Adipose tissue (tissue), 3 donors: ENCODE results near the gene TFAP2E. TPM values are rescaled to one million over a fixed set of nuclear protein-coding genes. Genes with fewer than 3 reads are reported as not detected.
"Not testable (repeated sequence)": the region's sequence is repeated elsewhere in the genome, so short reads cannot be mapped to it uniquely, and the experiment has no call there.

Experiments
- H3K27ac ChIP-seq: one replicate; pipeline ENCODE4 v1.5.1; 2013; ENCODE audit warnings: low read depth, low read length
- WGBS, 3 donors: extraction: QIAGEN DNeasy Blood & Tissue Kit; methylation state at CpG; one replicate each; pipeline ENCODE4 v1.1.7; 2013; 5-methylcytosine and 5-hydroxymethylcytosine counted together
- polyA plus RNA-seq, 3 donors: library from polyadenylated mRNA; stranded (reverse); fragments of 200-250 nt; gene quantifications; one replicate each; pipeline ENCODE4 v1.2.3, GENCODE V29; 2013
- donor health status: healthy with polysubstance abuse.
- donor health status: Bipolar disorder and iron deficiency.
- donor health status: healthy.

TFAP2E gene
- polyA plus RNA-seq, 3 donors, result 0.28 to 1.0 (median 0.34) TPM

DNA sequence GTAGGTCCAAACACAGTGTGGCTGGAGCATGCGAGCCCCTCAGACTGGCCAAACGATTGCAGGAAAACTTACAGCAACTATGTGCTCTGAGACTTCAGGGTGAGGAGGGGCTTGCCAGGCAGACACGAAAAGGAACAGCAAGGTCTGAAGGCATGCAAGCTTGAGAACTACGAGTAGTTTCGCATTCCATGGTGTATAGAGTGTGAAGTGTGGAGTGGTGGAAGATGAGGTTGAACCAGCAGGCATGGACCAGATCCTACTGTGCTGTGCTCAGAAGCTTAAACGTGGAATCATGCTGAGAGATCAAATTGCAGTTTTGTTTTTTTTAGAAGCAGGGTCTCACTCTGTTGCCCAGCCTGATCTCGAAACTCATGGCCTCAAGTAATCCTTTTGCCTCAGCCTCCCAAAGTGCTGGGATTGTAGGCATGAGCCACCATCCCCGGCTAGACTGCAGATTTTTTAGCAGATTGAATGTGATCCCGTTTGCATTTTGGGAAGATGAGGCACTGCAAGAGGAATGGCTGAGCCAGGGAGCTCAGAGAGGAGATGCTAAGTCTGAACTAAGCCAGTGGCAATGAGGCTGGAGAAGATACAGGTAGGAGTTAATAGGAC, 5.1 kb upstream of the TFAP2E start:
- 69 to 83% (median 78%) methylated on average over 9 of the region's 9 CpGs for WGBS, 3 donors
- no peak overlapping the region for H3K27ac ChIP-seq

DNA sequence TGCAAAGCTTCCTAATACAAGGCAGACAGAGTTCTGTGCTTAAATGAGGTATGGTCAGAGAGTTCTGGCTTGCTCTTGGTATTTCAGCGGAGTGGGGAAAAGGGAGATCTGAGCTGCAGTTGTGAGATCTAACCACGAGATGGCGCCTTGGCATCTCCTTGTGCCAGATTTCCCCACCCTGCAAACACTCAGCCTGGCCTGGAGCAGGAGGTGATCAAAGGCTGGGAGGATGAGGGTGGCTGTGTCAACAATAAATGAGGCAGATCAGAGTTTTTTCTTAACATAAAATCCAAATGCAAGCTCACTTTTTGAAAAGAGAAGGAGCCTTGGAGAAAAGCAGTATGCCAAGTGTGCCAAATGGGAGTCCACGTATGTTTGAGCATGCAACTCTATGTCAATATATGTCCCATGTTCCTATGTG, 4.1 kb upstream of the TFAP2E start:
- H3K27ac ChIP-seq, result no peak overlapping the region
- WGBS, 3 donors, result 19 to 23% (median 20%) methylated on average over 4 of the region's 4 CpGs

DNA sequence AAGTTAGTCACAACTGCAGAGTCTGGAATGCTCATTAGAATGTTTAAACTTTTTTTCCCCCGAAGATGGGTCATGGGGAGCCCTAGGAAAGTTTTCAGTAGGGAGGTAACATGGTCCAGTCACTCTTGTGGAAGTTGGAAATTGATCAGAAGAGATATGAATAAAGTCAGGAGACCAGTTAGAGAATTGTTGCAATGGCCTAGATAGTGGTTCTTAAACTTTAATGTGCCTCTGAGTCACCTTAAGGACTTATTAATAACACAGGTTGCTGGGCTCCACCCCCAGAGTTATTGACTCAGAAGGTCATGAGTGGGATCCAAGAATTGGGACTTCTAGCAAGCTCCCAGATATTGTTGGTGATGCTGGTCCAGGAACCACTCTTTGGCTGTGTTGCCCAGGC, 3.2 kb upstream of the TFAP2E start:
- WGBS, 3 donors, result 75 to 91% (median 82%) methylated on average over 1 of the region's 1 CpG
- H3K27ac ChIP-seq, result no peak overlapping the region

DNA sequence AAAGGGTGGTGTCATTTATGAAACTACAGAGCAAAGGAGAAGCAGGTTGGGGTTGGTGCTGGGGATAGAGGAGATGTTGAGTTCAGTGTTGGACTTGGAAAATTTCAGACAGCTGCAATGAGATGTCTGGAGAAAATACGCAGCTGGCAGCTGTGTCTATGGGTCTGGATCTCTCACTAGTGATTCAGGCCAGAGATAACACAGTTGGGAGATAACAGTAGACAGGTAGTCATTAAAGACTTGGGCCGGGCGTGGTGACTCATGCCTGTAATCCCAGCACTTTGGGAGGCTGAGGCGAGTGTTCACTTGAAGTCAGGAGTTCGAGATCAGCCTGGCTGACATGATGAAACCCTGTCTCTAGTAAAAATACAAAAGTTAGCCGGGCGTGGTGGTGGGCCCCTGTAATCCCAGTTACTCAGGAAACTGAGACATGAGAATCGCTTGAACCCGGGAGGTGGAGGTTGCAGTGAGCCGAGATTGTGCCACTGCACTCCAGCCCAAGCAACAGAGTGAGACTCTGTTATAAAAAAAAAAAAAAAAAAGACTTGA, 2.5 kb upstream of the TFAP2E start:
- no peak overlapping the region for H3K27ac ChIP-seq
- 82 to 90% (median 88%) methylated on average over 10 of the region's 10 CpGs for WGBS, 3 donors

DNA sequence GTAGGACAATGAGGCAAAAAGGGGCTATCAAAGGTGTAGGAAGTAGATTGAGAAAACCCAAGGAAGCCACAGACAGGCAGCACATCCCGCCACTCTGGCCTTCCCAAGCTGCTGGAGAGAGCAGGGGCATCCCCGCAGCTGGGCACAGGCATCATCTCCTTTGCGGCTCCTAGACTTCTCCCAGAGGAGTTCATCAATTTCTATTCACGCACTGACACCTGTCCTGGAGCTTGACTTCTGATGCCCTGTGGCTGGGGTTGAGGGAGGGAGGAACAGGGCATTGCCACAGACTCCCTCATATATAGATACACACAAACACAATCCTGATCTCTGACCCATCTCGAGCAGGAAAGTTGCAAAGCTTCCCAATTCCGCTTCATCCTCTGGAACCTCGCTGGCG, 1.9 kb upstream of the TFAP2E start:
- 83 to 88% (median 85%) methylated on average over 8 of the region's 8 CpGs for WGBS, 3 donors
- no peak overlapping the region for H3K27ac ChIP-seq

DNA sequence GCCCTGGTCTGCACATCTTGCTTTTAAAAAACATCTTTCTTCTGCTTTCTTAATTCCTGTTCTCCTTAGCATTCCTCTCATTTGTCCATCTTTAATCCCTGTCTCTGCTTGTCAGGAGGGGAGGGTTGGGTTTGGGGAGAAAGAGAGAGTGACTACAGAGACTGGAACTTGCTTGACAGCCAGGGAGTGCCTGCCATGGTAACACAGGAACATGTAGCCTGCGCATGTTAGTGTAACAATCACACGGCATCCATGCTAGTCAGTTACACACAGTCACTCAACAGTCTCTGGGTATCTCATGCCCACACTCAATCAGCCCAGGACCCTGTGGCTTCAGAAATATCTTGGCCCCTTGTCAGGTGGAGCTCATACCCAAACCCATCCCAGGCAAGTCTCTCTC, 818 bp upstream of the TFAP2E start:
- WGBS, 3 donors, result 92 to 95% (median 93%) methylated on average over 2 of the region's 2 CpGs
- H3K27ac ChIP-seq, result no peak overlapping the region

GRCh38 chr1:35574125-35574654, 1.1 kb downstream of the TFAP2E start:
- no peak overlapping the region for H3K27ac ChIP-seq
- 56 to 74% (median 68%) methylated on average over 35 to 48 of the region's 48 CpGs for WGBS, 3 donors

DNA sequence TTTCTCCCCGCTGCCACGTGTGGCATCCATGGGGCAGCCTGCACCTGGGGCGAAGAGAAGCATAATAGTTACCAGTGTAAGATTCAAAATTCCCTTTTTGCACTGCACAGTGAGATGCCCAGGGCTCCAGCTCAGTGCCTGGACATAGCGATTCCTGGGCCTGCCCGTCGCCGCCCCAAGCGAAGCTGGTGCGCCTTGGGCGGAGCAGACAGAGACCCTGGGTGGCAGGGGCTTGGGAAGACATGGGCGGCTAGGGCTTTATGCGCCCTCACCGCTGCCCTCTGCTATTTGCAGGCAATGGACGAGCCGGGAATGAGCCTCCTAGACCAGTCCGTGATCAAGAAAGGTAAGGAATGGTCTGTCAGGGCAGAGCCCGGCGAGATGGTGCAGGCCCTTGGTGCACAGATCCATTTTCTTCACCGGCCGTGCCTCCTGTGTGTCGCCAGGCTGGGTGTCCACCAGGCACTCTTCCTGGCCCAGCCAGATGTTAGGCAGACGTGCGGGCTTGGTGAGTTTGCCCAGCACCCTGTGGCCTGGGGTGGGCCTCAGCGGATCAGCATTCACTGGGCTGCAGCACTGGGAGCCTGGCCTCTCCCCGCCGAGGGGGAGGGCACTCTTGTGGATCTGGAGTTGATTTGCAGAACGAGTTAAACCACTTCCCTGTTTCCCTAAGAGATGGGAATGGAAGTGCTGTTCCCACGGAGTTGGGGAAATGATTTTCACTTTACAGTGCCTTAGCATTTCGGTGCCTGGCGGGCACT, 1.7 kb downstream of the TFAP2E start:
- no peak overlapping the region for H3K27ac ChIP-seq
- WGBS, 3 donors, result 74 to 81% (median 81%) methylated on average over 30 of the region's 30 CpGs

- WGBS, 3 donors, result 83 to 94% (median 89%) methylated on average over 5 of the region's 5 CpGs
- no peak overlapping the region for H3K27ac ChIP-seq
Observed at GRCh38 chr1:35575416-35575958, 2.4 kb downstream of the TFAP2E start.

GRCh38 chr1:35576061-35576765, 3.1 kb downstream of the TFAP2E start:
- WGBS, 3 donors, result 58 to 80% (median 70%) methylated on average over 10 of the region's 10 CpGs
- no peak overlapping the region for H3K27ac ChIP-seq

GRCh38 chr1:35576766-35577070, 3.6 kb downstream of the TFAP2E start:
- not testable (repeated sequence) for H3K27ac ChIP-seq
- 16 to 42% (median 23%) methylated on average over 30 to 37 of the region's 37 CpGs for WGBS, 3 donors

DNA sequence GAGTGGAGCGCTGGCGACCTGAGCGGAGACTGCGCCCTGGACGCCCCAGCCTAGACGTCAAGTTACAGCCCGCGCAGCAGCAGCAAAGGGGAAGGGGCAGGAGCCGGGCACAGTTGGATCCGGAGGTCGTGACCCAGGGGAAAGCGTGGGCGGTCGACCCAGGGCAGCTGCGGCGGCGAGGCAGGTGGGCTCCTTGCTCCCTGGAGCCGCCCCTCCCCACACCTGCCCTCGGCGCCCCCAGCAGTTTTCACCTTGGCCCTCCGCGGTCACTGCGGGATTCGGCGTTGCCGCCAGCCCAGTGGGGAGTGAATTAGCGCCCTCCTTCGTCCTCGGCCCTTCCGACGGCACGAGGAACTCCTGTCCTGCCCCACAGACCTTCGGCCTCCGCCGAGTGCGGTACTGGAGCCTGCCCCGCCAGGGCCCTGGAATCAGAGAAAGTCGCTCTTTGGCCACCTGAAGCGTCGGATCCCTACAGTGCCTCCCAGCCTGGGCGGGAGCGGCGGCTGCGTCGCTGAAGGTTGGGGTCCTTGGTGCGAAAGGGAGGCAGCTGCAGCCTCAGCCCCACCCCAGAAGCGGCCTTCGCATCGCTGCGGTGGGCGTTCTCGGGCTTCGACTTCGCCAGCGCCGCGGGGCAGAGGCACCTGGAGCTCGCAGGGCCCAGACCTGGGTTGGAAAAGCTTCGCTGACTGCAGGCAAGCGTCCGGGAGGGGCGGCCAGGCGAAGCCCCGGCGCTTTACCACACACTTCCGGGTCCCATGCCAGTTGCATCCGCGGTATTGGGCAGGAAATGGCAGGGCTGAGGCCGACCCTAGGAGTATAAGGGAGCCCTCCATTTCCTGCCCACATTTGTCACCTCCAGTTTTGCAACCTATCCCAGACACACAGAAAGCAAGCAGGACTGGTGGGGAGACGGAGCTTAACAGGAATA, 4.2 kb downstream of the TFAP2E start:
- no peak overlapping the region for H3K27ac ChIP-seq
- 4 to 29% (median 8%) methylated on average over 61 to 70 of the region's 70 CpGs for WGBS, 3 donors

GRCh38 chr1:35580949-35581388, 7.9 kb downstream of the TFAP2E start:
- no peak overlapping the region for H3K27ac ChIP-seq
- WGBS, 3 donors, result 62 to 78% (median 72%) methylated on average over 4 of the region's 4 CpGs

DNA sequence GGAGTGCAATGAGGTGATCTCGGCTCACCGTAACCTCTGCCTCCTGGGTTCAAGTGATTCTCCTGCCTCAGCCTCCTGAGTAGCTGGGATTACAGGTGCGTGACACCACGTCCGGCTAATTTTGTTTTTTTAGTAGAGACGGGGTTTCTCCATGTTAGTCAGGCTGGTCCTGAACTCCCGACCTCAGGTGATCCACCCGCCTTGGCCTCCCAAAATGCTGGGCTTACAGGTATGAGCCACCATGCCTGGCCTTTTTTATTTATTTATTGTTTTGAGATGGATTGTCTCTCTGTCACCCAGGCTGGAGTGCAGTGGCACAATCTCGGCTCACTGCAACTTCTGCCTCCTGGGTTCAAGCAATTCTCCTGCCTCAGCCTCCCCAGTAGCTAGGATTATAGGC, 8.5 kb downstream of the TFAP2E start:
- WGBS, 3 donors, result 92 to 95% (median 94%) methylated on average over 9 of the region's 9 CpGs

GRCh38 chr1:35585281-35585680, 12.2 kb downstream of the TFAP2E start:
- H3K27ac ChIP-seq, result no peak overlapping the region
- WGBS, 3 donors, result 85 to 88% (median 86%) methylated on average over 3 of the region's 3 CpGs

More for the DNA sequence above, 8.5 kb downstream of the TFAP2E start:
- H3K27ac ChIP-seq, result not testable (repeated sequence)

DNA sequence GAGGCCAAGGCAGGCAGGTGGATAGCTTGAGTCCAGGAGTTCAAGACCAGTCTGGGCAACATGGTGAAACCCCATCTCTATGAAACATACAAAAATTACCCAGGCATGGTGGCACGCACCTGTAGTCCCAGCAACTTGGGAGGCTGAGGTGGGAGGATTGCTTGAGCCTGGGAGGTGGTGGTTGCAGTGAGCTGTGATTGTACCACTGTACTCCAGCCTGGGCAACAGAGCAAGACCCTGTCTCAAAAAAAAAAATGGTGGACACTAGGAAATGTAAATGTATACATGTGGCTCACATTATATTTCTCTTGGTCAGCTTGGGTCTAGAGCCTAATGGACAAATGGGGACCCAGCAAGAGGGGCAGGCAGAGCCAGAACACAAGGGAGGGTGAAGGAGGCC, 12.7 kb downstream of the TFAP2E start:
- H3K27ac ChIP-seq, result not testable (repeated sequence)
- 95 to 100% (median 95%) methylated on average over 1 of the region's 1 CpG for WGBS, 3 donors

DNA sequence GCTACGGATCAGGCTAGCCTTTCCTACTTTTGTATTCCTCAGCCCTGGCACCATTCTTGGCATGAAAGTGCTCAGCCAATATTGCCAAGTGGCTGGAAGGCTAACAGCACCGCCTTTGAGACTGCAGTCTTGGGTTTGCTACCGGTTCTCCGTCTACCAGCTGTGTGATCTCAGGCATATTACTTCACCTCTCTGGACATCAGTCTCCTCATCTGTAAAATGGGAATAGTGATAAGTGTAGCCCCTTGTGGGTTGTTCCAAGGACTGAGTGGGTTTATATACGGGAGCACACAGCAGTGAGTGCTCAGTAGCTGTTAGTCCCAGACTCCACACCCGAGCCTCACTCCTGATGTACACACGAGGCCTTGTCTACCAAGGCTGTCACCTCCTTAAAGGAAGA, 13.7 kb downstream of the TFAP2E start:
- no peak overlapping the region for H3K27ac ChIP-seq
- 87 to 94% (median 93%) methylated on average over 7 of the region's 7 CpGs for WGBS, 3 donors

DNA sequence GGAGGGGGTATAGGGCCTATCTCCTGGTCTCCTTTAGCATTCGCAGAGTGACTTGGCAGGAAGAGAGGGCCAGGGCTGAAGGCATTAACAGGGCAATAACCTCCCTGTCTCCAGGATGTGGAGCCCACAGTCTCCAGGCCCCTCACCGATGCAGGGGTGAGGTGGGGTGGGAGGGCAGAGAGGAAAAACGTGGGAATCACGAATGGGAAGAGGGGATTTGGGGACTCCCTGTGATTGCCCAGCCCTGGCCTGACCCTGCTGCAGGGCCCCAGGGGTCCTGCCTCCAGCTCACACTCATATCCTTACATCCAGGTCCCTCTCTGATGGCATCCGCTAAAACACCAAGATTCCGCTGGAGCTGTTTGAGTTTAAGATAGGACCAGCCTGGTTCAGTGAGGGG, 14.6 kb downstream of the TFAP2E start:
- 85 to 89% (median 86%) methylated on average over 6 of the region's 6 CpGs for WGBS, 3 donors
- no peak overlapping the region for H3K27ac ChIP-seq
